GM12878 (cell line): ENCODE results near the gene ZBTB44. TPM values are rescaled to one million over a fixed set of nuclear protein-coding genes. Genes with fewer than 3 reads are reported as not detected.

Source experiments
- ATAC-seq: fragments of 200-7000 bp; cut with Tn5 transposase; 3 replicates; pipeline ENCODE4 v1.9.1; 2020; ENCODE audit warnings: mild to moderate bottlenecking, moderate library complexity
- BruUV-seq: library from RNA; stranded (reverse); fragments of 400-500 nt; replicated peaks from 2 replicates; lab custom pipeline; 2021; lab: Mats Ljungman, UMichigan
- CTCF ChIA-PET: fragments of 300-600 bp; sonication (Branson Sonifier 250); formaldehyde crosslinking; extraction: SDS; loops from one replicate; lab custom pipeline; 2021; ENCODE audit warnings: inconsistent platforms; lab: Yijun Ruan, JAX
- POLR2A ChIA-PET: fragments of 350-600 bp; formaldehyde crosslinking; extraction: SDS; loops from one replicate; lab custom pipeline; 2021; ENCODE audit warnings: inconsistent platforms; lab: Charles Lee
- RAD21 ChIA-PET: fragments of 300-600 bp; sonication (Branson Sonifier 250); formaldehyde crosslinking; loops from one replicate; lab custom pipeline; 2023; ENCODE audit warnings: antibody characterized with exemption; ENCODE audit not compliant: unreplicated experiment; lab: Charles Lee
- SMC1A ChIA-PET: fragments of 300-600 bp; sonication (Branson Sonifier 250); formaldehyde crosslinking; loops from one replicate; lab custom pipeline; 2023; ENCODE audit not compliant: unreplicated experiment, uncharacterized antibody; lab: Charles Lee
- DNase-seq: peaks from one replicate; pipeline ENCODE4 v3.0.0-alpha.2; 2011; ENCODE audit warnings: low read depth, low spot score
- FAIRE-seq: peaks from 3 replicates; lab custom pipeline; 2011; peaks lifted over from hg19 to GRCh38; lab: Jason Lieb, UNC
- H2AFZ ChIP-seq: 2 replicates; pipeline ENCODE4 v1.6.0; 2011; ENCODE audit warnings: low read depth, low read length, control low read depth; ENCODE audit not compliant: control insufficient read depth
- H3K27ac ChIP-seq: 2 replicates; pipeline ENCODE4 v1.5.1; 2011; ENCODE audit warnings: control low read depth; ENCODE audit not compliant: control insufficient read depth, insufficient read depth
- H3K27me3 ChIP-seq, 2 experiments: replicated peaks in 1 of 2; 2 replicates each; pipeline versions ENCODE4 v1.6.0 to v1.6.1; 2011; ENCODE audit warnings: low read length in 1 of 2; ENCODE audit not compliant: control insufficient read depth in 2 of 2, insufficient read depth in 2 of 2
- H3K36me3 ChIP-seq, 2 experiments: 2 replicates each; pipeline ENCODE4 v1.5.1; 2011; ENCODE audit warnings: low read length in 1 of 2; ENCODE audit not compliant: control insufficient read depth in 2 of 2, insufficient read depth in 2 of 2
- H3K4me1 ChIP-seq: 2 replicates; pipeline ENCODE4 v1.6.1; 2011; ENCODE audit warnings: mild to moderate bottlenecking, low read length, moderate library complexity, mixed read lengths; ENCODE audit not compliant: control insufficient read depth, insufficient read depth
- H3K4me2 ChIP-seq: 2 replicates; pipeline ENCODE4 v1.6.0; 2011; ENCODE audit warnings: control low read depth; ENCODE audit not compliant: control insufficient read depth, insufficient read depth
- H3K4me3 ChIP-seq: fragments of 200-600 bp; sonication (generic); 2 replicates; pipeline ENCODE4 v1.5.1; 2016
- H3K79me2 ChIP-seq: 2 replicates; pipeline ENCODE4 v1.6.0; 2011; ENCODE audit warnings: low read length; ENCODE audit not compliant: control insufficient read depth, insufficient read depth
- H3K9ac ChIP-seq: 2 replicates; pipeline ENCODE4 v1.8.0; 2011; ENCODE audit warnings: low read length, control low read depth, mixed read lengths; ENCODE audit not compliant: control insufficient read depth, insufficient read depth
- H3K9me3 ChIP-seq: replicated peaks from 3 replicates; pipeline ENCODE4 v1.5.1; 2011; ENCODE audit warnings: mild to moderate bottlenecking, low read length; ENCODE audit not compliant: control insufficient read depth, insufficient read depth
- H4K20me1 ChIP-seq: 2 replicates; pipeline ENCODE4 v1.6.0; 2011; ENCODE audit not compliant: control insufficient read depth, insufficient read depth
- GATAD2B ChIP-seq: fragments of 450-650 bp; conservative IDR thresholded peaks from 2 replicates; pipeline ENCODE4 v1.6.1; 2017; ENCODE audit warnings: low read depth, mild to moderate bottlenecking, moderate library complexity
- HSF1 ChIP-seq: fragments of 150-350 bp; IDR thresholded peaks from 2 replicates; pipeline ENCODE4 v1.6.1; 2014; ENCODE audit warnings: mild to moderate bottlenecking, low read depth, low read length
- JUNB ChIP-seq: IDR thresholded peaks from 2 replicates; pipeline ENCODE4 v1.6.1; 2016; ENCODE audit warnings: antibody characterized with exemption, mild to moderate bottlenecking
- KAT2A ChIP-seq: conservative IDR thresholded peaks from 2 replicates; pipeline ENCODE4 v1.6.1; 2011; ENCODE audit warnings: low read depth, low read length; ENCODE audit not compliant: control insufficient read depth
- MXI1 ChIP-seq: fragments of 150-350 bp; IDR thresholded peaks from 2 replicates; pipeline ENCODE4 v1.6.1; 2011; ENCODE audit warnings: low read depth, mild to moderate bottlenecking, inconsistent platforms, low read length, improper control_type of control experiment
- PKNOX1 ChIP-seq: fragments of 450-650 bp; IDR thresholded peaks from 2 replicates; pipeline ENCODE4 v1.6.1; 2016; ENCODE audit warnings: mild to moderate bottlenecking
- WGBS: methylation state at CpG from one replicate; pipeline ENCODE4 v1.1.6; 2016; ENCODE audit warnings: low lambda C conversion rate; ENCODE audit not compliant: insufficient replicate concordance, insufficient coverage; ENCODE audit errors: missing lambda C conversion rate; 5-methylcytosine and 5-hydroxymethylcytosine counted together
- in situ Hi-C: fragments of 300-500 bp; cut with MboI; formaldehyde crosslinking; loops from 9 replicates; pipeline ENCODE4 v1.14.3; 2018; ENCODE audit warnings: mixed read lengths
- intact Hi-C: fragments of 100-400 bp; cut with micrococcal nuclease; formaldehyde crosslinking; loops from one replicate; pipeline ENCODE4 v1.14.2; 2022; ENCODE audit not compliant: unreplicated experiment
- polyA plus RNA-seq, 11 experiments: library from polyadenylated mRNA; depleted of rRNA in 4 of 11; unstranded in 6 of 11; stranded (reverse) in 5 of 11; fragments of >200 nt; fragmentation: Nextera tagmentation in 4 of 11; fragmentation: Illumina TruSeq in 1 of 11; extraction: Ambion mirVana in 4 of 11; extraction: Trizol in 1 of 11; gene quantifications; 1 replicate in 1 of 11; 2 replicates in 10 of 11; pipeline versions ENCODE4 v1.2.1 to v1.2.3, GENCODE V29; 2011 to 2016; ENCODE audit warnings: inconsistent platforms in 2 of 11, missing spikeins in 2 of 11, low read depth in 1 of 11
- total RNA-seq, 4 experiments: library from RNA; depleted of rRNA in 3 of 4; stranded (reverse); fragments of >200 nt in 3 of 4; fragmentation: Illumina TruSeq in 1 of 4; extraction: Trizol in 1 of 4; gene quantifications; 2 replicates each; pipeline versions ENCODE4 v1.2.1 to v1.2.3, GENCODE V29; 2013 to 2021

The ZBTB44 gene
- total and polyA plus RNA-seq, 10 of the 15 experiments (the other 5 are each of a cell fraction or from before 2014, with no cell fraction given): 2.8 to 38.2 (median 12.2) TPM

GRCh38 chr11:130202009-130202817, 112.5 kb downstream of the ZBTB44 start:
- H3K36me3 ChIP-seq: peaks cover 0 to 2% of the 10 kb centered on the region in 2 experiments; a peak in 1 of 4 replicates
- 44% methylated on average over 12 of the region's 12 CpGs for WGBS

More at GRCh38 chr11:130202009-130202817, 112.5 kb downstream of the ZBTB44 start:
- RAD21 ChIA-PET: interaction anchor here (0.9 to 1.2 kb wide), 2 partner anchors 11 to 17 kb away, joined by 3 to 4 read pairs; no protein-coding TSS in a partner anchor
- Histone ChIP-seq H3K4me1 (no peaks in the 10 kb centered on the region), H2AFZ (no peak overlapping the region), H3K27me3 (no peaks in the 10 kb centered on the region), H3K4me3 (no peak overlapping the region)
- POLR2A ChIA-PET: interaction anchor here (0.5 kb wide), 1 partner anchor 21 kb away, joined by 3 read pairs; no protein-coding TSS in a partner anchor
- DNase-seq (no peak), ATAC-seq (peak; percentile 46)
- TF ChIP-seq PKNOX1 (0 out of 2 replicates have a peak, but pooled peaks have one; percentile 20), HSF1 (no peak), JUNB (no peak), GATAD2B (no peak), MXI1 (no peak), KAT2A (no peak)
- TF ChIP-seq, all 136 proteins: peak for 1
- no TSS peak for BruUV-seq
- no peaks in the 10 kb centered on the region for H3K9me3 ChIP-seq
- no peak overlapping the region for H3K4me2 ChIP-seq
- no peak overlapping the region for H3K27ac ChIP-seq
- CTCF ChIA-PET: interaction anchor here (1.3 to 1.4 kb wide), 2 partner anchors 51 to 691 kb away, joined by 3 to 4 read pairs; no protein-coding TSS in a partner anchor
- no peak overlapping the region for H3K9ac ChIP-seq
- in situ Hi-C loops: no loop called here
- H3K79me2 ChIP-seq: no peaks in the 10 kb centered on the region
- SMC1A ChIA-PET: interaction anchor here (0.9 to 1.2 kb wide), 3 partner anchors 11 to 279 kb away, joined by 3 read pairs; no protein-coding TSS in a partner anchor
- FAIRE-seq: no peak
- intact Hi-C loops: no loop called here
- H4K20me1 ChIP-seq: no peaks in the 10 kb centered on the region
